GM18511 (cell line): ENCODE measurements around the gene ACTMAP.

Source experiments
- ATAC-seq: cut with Tn5 transposase; IDR thresholded peaks from one replicate; pipeline ENCODE4 v1.9.1; 2021; ENCODE audit warnings: mild to moderate bottlenecking, moderate library complexity; ENCODE audit not compliant: unreplicated experiment

The ACTMAP gene

DNA sequence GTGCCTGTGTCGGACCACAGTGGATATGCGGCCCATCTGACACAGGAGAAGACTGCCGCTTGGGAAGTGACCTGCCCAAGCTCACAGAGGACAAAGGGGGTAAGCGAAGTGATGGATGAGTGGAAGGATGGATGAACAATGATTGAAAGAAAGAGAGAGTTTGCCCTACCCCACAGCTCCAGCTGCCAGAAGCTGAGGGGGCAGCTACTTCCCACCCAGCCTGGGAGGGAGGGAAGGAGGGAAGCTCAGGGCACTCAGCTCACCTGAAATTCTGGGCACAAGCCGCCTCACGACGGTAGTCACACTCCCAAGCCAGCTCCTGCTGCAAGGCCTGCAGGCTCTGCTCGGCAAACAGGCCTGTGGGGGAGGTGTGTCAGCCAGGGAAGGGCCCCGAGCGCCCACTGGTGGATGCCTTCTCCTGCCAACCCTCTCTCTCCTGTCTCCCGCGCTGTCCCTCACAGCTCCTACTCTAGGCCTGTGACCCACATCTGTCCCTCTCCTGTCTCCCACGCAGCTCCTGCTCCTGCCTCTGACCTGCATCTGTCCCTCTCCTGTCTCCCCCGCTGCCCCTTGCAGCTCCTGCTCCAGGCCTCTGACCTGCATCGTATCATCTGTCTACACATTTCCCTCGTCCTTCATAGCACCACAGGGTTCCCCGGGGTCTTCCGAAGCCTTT lies 47.8 kb downstream of the ACTMAP start:
- ATAC-seq = no peak

DNA sequence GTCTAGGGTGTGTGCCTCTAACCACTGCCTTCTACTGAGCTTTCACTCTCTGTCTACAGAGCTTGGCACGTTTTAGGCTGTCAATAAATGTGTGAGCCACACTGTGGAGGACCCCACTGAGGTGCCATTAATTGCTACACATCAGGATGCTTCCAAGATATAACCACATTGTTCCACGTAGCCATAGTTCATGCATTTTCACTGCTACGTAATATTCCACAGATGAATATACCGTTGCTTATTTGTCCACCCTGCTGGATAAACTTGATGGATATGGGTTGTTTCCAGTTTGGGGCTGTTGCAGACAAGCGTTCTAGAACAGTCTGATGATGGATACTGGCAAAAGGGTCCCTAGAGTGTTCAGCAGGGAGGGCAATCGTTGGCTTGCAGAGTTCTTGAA lies 48.5 kb downstream of the ACTMAP start:
- ATAC-seq = no peak

DNA sequence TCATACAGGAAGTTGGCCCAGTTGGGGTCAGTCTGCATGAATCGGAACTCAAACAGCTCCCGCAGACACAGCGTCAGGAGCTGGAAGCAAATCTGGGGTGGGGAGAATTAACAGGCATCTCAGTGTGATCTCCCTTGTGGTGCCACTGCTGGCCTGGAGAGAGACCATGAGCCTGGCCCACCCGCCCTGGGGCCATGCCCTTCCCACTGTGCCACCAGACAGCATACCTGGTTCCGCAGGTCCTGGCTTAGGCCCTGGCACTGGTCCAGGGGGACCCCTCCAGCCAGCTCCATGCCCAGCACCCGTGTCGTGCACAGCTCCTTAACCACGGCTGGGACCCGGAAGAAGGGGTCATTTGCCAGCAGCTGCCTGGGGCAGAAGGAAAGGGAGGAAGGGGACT lies 50.2 kb downstream of the ACTMAP start:
- no peak for ATAC-seq

DNA sequence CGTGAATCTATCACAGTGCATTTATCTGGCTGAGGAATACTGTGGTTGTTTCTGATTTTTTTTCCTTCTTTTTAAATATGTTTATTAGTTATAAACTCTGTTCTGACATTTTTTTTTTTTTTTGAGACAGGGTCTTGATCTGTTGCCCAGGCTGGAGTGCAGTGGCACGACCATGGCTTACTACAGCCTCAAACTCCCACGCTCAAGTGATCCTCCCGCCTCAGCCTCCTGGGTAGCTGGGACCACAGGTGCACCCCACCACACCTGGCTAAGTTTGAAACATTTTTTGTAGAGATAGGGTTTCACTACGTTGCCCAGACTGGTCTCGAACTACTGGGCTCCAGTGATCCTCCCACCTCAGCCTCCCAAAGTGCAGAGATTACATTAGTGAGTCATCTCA lies 53.3 kb downstream of the ACTMAP start:
- ATAC-seq = no peak

DNA sequence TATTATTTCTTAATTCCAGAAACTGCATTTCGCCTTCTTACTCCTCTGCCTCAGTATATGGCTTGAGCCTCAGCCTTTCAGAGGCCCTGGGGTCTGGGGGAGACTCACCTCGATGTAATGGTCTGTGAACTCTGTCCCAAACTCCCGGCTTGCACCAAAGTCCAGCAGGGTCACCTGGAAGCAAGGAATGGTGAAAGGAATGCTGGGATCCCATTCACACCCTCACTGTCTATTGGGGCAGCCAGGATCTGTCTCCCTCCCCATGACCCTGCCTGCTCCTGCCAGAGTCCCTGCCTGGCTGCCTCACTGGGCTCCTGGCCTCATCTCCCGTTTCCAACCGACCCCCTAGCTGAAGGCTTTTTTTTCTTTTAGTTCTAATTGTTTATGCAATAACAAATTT lies 54.4 kb downstream of the ACTMAP start:
- ATAC-seq = no peak

DNA sequence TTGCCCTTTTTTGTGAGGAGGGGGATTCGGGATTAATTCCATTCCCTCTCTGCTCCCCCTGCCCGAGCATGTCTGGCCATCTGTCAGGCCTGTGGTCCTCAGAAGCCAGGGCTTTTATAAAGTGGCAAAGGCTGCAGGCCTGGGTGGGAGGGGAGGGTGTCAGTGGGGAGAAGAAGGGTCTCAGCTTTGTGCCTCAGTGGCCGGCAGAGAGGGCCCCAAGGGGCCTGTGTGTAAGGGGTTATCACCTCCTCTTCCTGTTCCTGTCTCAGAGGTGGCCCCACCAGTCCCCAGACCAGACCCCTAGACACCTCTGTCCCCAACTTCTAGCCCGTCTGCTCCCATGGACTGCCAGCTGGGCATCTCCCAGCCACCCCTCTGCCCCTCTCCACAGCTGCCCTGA lies 56.4 kb downstream of the ACTMAP start:
- no peak for ATAC-seq

DNA sequence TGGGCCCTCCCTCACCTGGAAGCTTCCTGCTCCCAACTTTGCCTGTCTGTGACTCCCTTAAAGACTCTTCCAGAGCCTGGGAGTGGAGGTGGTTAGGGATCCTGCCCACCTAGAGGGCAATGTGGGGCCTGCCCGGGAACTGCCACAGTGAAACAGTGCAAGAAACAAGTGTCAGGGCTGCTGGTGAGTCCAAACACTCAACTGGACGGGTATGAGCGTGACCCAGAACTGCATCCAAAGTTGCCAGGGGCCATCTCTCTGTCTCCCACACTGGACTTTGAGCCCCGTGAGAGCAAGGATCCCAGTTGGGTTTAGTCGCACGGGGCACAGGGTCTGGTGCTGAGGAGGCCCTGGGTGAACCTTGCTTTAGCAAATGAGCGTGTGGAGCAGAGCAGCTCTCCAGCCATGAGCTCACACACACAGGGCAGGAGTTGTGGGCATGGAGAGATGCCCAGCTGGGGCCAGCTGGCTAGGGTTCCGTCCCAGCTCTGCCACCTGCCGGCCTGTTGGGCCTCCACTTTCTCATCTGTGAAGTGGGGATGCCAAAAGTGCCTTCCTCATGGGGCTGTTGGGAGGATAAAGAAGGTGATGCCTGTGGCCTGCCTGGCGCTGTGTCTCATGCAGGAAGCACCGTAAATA lies 57.0 kb downstream of the ACTMAP start:
- no peak for ATAC-seq

DNA sequence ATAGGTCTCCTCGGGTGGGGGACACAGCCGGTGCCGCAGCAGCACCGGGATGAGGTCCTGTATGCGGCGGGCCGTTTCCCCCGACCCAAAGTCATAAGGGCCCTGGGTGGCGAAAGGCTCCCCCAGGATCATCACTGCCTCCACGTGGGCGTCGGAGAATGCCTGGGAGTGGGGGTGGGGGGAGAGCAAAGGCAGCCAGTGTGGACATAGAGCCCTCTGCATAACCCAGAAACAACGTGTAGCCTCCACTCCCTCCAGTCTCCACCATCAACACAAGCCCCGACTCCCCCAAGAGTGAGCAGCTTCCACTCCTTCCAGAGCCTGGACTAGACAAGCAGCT lies 58.1 kb downstream of the ACTMAP start:
- ATAC-seq = no peak

DNA sequence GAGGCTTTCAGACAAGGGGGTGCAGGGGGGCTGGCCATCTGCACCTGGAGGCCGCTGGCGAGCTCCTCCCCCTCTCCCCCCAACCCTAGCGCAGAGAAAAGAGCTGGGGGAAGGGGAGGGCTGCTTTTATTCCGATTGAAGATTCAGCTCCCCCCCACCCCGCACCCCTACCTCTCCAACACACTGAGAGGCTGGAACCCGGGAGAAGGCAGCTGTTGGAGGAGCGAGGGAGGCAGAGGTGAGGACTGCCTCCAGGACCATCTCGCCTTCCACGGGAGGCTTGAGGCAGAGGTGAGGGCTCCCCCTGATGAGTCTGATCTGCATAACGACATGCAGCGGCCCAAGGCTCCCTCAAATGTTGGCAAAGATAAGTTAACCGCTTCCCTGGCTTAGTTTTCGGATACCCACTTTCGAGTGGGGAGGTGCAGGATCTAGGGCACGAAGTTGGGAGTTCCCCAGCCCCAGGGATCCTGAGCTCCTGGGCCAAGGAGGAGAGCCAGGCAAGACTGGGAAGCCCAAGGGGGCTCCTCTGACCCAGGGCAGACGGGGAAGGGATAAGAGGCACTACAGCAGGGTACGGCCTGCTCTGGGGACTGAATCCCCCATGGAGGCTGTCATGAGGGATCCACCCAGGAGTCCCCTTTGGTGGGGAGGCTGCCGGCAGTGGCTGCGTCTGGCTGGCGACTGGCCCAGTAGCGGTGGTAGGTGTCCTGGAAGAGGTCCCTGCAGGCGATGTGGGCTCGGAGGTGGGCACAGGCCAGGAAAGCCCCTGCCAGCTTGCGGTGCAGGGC lies 58.7 kb downstream of the ACTMAP start:
- no peak for ATAC-seq
